Activated gamma-delta T cell treated with Interleukin-2 at 50 U/mL for 16 hours (primary cell): ENCODE measurements around the gene MYH7B.

ENCODE experiments used
- DNase-seq: peaks from one replicate; pipeline ENCODE4 v3.0.0-alpha.2; 2020

The MYH7B gene

GRCh38 chr20:34945315-34946077 lies 10.2 kb upstream of the MYH7B start:
- DNase-seq = no peak

GRCh38 chr20:34946661-34947060 lies 9.0 kb upstream of the MYH7B start:
- DNase-seq = no peak

- DNase-seq = no peak
These were observed 8.3 kb upstream of the MYH7B start for GRCh38 chr20:34947336-34947735.

DNA sequence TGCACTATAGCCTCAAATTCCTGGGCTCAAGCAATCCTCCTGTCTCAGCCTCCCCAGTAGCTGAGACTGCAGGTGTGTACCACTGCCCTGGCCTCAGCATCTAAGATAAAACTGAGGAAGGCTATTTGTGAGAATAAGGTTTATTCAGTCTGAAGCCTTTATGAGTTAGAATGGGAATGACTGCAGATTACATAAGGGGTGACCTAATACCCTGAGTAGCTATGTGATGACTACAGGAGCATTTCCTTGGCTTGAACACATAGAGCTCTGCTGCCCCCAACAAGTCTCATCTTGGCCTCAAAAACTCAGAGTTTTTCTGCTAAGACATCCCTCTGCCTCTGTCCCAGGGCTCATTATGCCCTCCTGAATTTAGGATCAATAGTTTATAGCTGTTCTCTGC lies 7.6 kb upstream of the MYH7B start:
- DNase-seq = no peak

- no peak for DNase-seq
These were observed 6.5 kb upstream of the MYH7B start for GRCh38 chr20:34949120-34949519.

GRCh38 chr20:34951252-34951651 lies 4.4 kb upstream of the MYH7B start:
- DNase-seq = no peak

GRCh38 chr20:34951652-34952051 lies 4.0 kb upstream of the MYH7B start:
- no peak for DNase-seq

DNA sequence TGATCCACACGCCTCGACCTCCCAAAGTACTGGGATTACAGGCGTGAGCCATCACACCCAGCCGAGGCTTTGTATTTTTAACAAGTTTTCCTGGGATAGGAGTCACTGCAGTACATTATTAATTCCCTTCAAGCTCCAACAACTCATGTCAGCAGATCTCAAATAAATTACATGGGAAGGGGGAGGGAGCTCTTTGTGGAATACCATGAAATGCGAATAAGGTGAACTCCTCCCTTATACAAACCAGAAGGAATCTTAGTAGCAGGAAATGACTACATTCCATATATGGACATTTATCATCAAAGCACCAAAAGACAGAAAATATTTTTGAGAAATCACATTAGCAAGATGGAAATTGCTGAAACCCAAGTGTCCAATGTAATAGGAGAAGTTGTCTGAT lies 3.0 kb upstream of the MYH7B start:
- DNase-seq = no peak

GRCh38 chr20:34953960-34954359 lies 1.7 kb upstream of the MYH7B start:
- no peak for DNase-seq

- DNase-seq = no peak
These were observed 801 bp upstream of the MYH7B start for GRCh38 chr20:34954904-34955230.

DNA sequence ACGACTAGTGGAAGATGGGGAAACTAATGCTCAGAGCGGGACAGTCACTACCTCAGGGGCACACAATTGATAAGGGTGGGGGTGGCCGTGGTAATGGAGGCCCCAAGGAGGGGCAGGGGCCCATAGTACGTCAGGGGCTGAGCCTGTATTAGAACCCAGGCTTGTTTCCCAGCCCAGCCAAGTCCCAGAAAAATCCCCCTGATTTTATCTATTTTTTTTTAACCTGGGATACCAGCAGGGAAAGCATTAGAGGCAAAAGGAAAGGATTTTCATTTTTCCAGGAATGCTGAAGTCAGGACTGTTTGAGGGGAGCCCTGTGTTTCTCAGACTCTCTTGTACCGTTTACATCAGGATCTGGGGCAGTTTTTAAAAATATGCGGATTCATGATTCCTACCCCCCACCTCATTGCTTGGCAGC lies 382 bp downstream of the MYH7B start:
- DNase-seq = no peak

DNA sequence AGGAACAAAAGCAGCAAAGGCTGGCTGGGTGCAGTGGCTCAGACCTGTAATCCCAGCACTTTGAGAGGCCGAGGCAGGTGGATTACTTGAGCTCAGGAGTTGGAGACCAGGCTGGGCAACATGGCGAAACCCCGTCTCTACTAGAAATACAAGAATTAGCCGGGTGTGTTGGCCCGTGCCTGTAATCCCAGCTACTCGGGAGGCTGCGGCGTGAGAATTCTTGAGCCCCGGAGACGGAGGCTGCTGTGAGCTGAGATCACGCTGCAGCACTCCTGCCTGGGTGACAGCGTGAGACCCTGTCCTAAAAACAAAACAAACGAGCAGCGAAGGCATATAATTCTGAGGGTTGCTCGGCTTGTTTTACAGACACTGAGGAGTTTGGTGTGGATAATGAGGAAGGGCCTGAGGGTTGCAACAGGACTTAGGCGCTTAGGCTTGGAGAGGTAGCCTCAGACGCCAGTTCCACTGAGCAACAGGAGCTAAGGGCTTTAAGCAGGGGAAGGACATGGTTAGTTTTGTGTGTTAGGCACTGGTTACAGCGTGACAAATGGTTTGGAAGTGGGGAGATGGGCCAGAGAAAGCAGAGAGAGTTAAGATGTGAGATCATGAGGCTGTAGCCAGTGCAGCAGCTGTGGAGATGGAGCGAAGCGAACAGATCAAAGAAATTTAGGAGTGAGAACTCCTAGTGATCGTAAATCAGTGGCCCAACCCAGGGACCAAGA lies 1.2 kb downstream of the MYH7B start:
- no peak for DNase-seq

DNA sequence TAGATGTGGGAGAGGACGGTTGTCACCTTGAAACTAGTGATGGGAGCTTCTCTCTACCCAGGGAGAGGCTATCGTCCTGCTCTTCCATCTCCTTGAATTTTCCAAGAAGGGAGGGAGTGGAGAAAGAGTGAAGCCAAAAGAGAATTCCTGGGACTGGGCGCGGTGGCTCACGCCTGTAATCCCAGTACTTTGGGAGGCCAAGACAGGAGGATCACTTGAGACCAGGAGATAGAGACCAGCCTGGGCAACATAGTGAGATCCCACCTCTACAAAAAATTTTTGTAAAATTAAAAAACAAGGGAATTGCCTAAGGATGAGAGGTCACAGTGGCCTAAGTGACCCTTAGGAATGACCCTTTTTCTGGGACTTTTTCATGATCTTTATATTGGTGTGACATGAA lies 8.8 kb downstream of the MYH7B start:
- DNase-seq = no peak

GRCh38 chr20:34965051-34965450 lies 9.4 kb downstream of the MYH7B start:
- DNase-seq = no peak

- no peak for DNase-seq
These were observed 11.8 kb downstream of the MYH7B start for GRCh38 chr20:34967421-34967820.

GRCh38 chr20:34968042-34968775 lies 12.5 kb downstream of the MYH7B start:
- DNase-seq = no peak

DNA sequence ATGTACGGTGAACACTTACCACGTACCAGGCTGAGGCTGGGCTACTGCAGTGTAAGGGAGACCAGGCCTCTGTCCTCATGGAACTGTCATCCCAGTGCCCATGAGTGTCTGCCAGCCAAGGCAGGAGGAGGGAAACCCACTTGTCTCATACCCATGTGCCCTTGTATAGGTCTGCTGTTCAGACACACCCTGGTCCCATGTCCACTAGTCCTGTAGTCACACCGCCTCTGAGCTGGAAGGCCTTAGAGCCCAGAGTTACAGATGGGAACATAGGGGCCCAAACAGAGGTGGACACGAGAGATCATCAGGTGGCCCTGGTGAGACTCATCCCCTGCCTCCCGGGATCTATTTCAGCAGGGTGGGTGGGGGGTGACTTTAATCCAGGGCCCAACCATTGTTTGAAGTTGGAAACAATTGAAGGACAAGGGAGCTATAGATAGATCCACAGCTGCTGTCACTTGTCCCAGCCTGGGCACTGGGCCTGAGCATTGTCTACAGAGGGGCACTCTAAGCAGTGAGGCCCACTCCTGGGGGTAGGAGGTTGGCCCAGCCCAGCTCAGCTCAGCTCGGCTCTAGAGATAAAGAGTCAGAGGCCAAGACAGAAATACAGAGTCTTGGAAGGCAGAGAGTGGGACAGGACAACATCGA lies 14.6 kb downstream of the MYH7B start:
- DNase-seq = no peak

GRCh38 chr20:34970846-34971560 lies 15.3 kb downstream of the MYH7B start:
- DNase-seq = no peak

DNA sequence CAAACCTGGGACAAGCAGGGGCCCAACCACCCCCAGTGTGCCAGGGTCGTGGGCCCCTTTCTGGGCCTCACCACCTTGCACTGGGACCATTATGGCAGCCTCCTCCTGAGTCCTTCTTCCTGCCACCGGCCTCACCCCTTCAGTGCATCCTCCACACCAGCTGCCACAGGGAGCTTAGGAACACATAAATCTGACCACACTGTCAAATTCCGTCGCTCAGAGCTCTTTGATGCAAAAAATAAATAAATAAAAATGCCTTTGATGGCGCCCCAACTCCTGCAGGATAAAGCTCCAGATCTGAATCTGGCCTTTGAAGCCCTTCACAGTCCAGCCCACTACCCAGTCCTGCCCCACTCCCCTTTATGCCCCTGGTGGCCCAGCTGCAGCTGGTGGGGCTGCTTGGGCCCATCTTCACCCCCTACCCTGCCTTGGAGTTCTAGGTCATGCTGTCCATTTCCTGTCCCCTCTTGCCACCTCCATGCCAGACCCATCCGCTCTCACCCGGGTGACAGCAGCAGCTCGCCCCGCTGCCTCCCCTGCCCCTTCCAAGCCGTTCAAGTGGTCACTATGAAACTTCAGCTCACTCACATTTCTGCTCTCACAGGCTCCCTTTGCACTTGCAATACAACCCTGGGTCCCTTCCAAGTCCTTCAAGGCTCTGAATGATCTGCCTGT lies 16.0 kb downstream of the MYH7B start:
- DNase-seq = no peak

GRCh38 chr20:34974246-34974645 lies 18.6 kb downstream of the MYH7B start:
- no peak for DNase-seq

GRCh38 chr20:34976286-34976685 lies 20.6 kb downstream of the MYH7B start:
- DNase-seq = no peak
